HCT116 (cell line): Measurements from ENCODE around the gene EIF2D. TPM values are rescaled to one million over a fixed set of nuclear protein-coding genes. Genes with fewer than 3 reads are reported as not detected.

Experiments
- total RNA-seq: library from RNA; stranded (reverse); gene quantifications from one replicate; pipeline ENCODE4 v1.2.1, GENCODE V29; 2021; ENCODE audit not compliant: unreplicated experiment

Gene EIF2D
- total RNA-seq, 1 experiment from 2014 or later: 54.8 TPM

Other genes with a start within 250 kb of the EIF2D start
- 5.1 TPM for gene IKBKE, start 142.0 kb downstream of the EIF2D start, total RNA-seq
- gene RASSF5, start 104.9 kb downstream of the EIF2D start, total RNA-seq: 5.4 TPM
- gene DYRK3, start 23.1 kb upstream of the EIF2D start, total RNA-seq: 7.1 TPM
- gene MAPKAPK2, start 72.4 kb upstream of the EIF2D start, total RNA-seq: 51.1 TPM
- not detected for gene IL19, start 158.3 kb upstream of the EIF2D start, total RNA-seq
- gene IL10, start 160.0 kb upstream of the EIF2D start, total RNA-seq: not detected